GM23248 (cell line): ENCODE measurements around the gene C11orf91. TPM values are rescaled to one million over a fixed set of nuclear protein-coding genes. Genes with fewer than 3 reads are reported as not detected.

Source experiments
- DNase-seq: peaks from one replicate; pipeline ENCODE4 v3.0.0-alpha.2; 2015
- H2AFZ ChIP-seq: fragments of 200-600 bp; sonication (generic); 2 replicates; pipeline ENCODE4 v1.6.1; 2016; ENCODE audit warnings: antibody characterized with exemption
- H3F3A ChIP-seq: fragments of 200-600 bp; sonication (generic); 2 replicates; pipeline ENCODE4 v1.6.1; 2016; ENCODE audit warnings: mild to moderate bottlenecking, antibody characterized with exemption, mixed run types; ENCODE audit not compliant: insufficient read depth
- H3K27ac ChIP-seq: fragments of 200-600 bp; sonication (generic); 2 replicates; pipeline ENCODE4 v1.5.1; 2016; ENCODE audit warnings: mild to moderate bottlenecking
- H3K27me3 ChIP-seq: fragments of 200-600 bp; sonication (generic); replicated peaks from 2 replicates; pipeline ENCODE4 v1.6.1; 2016; ENCODE audit warnings: mild to moderate bottlenecking; ENCODE audit not compliant: insufficient read depth
- H3K36me3 ChIP-seq: fragments of 200-600 bp; sonication (generic); 2 replicates; pipeline ENCODE4 v1.6.1; 2016; ENCODE audit warnings: low read depth, mild to moderate bottlenecking
- H3K4me1 ChIP-seq: fragments of 200-600 bp; sonication (generic); 2 replicates; pipeline ENCODE4 v1.6.1; 2016; ENCODE audit warnings: mild to moderate bottlenecking; ENCODE audit not compliant: insufficient read depth
- H3K4me2 ChIP-seq: fragments of 200-600 bp; sonication (generic); one replicate; pipeline ENCODE4 v1.6.1; 2016; ENCODE audit warnings: mild to moderate bottlenecking; ENCODE audit not compliant: unreplicated experiment
- H3K4me3 ChIP-seq: fragments of 200-600 bp; sonication (generic); 2 replicates; pipeline ENCODE4 v1.5.1; 2016; ENCODE audit warnings: mild to moderate bottlenecking
- H3K79me2 ChIP-seq: fragments of 200-600 bp; sonication (generic); 2 replicates; pipeline ENCODE4 v1.6.1; 2016; ENCODE audit warnings: mild to moderate bottlenecking; ENCODE audit not compliant: insufficient read depth
- H3K9ac ChIP-seq: fragments of 200-600 bp; sonication (generic); 2 replicates; pipeline ENCODE4 v1.6.1; 2016; ENCODE audit warnings: mild to moderate bottlenecking
- H3K9me2 ChIP-seq: fragments of 200-600 bp; sonication (generic); 2 replicates; pipeline ENCODE4 v1.6.1; 2016; ENCODE audit warnings: mixed run types, mild to moderate bottlenecking, moderate library complexity; ENCODE audit not compliant: insufficient read depth
- H3K9me3 ChIP-seq: fragments of 200-600 bp; sonication (generic); one replicate; pipeline ENCODE4 v1.6.1; 2017; ENCODE audit warnings: low read depth
- H4K20me1 ChIP-seq: fragments of 200-600 bp; sonication (generic); 2 replicates; pipeline ENCODE4 v1.6.0; 2016; ENCODE audit not compliant: insufficient read depth
- EZH2 ChIP-seq: fragments of 200-600 bp; sonication (generic); IDR thresholded peaks from 2 replicates; pipeline ENCODE4 v1.6.1; 2018; ENCODE audit warnings: antibody characterized with exemption, mild to moderate bottlenecking; ENCODE audit not compliant: insufficient read depth, poor library complexity, severe bottlenecking
- EZH2phosphoT487 ChIP-seq: fragments of 200-600 bp; sonication (generic); IDR thresholded peaks from 2 replicates; pipeline ENCODE4 v1.6.1; 2018; ENCODE audit warnings: antibody characterized with exemption, moderate library complexity, mild to moderate bottlenecking, low read depth; ENCODE audit not compliant: insufficient read depth
- WGBS, 2 experiments: methylation state at CpG; one replicate each; pipeline ENCODE4 v1.1.6; 2015 to 2017; ENCODE audit warnings: low lambda C conversion rate in 2 of 2, low coverage in 1 of 2; ENCODE audit errors: missing lambda C conversion rate in 2 of 2; 5-methylcytosine and 5-hydroxymethylcytosine counted together
- in situ Hi-C: fragments of 300-500 bp; cut with MboI; formaldehyde crosslinking; loops from 2 replicates; pipeline ENCODE4 v1.15.0; 2020
- polyA plus RNA-seq: library from polyadenylated mRNA; unstranded; fragments of >200 nt; fragmentation: Nextera tagmentation; extraction: Ambion mirVana; gene quantifications from 2 replicates; pipeline ENCODE4 v1.2.1, GENCODE V29; 2016
- total RNA-seq: library from RNA; depleted of rRNA; stranded (reverse); fragments of >200 nt; shearing (Covaris generic); gene quantifications from 2 replicates; pipeline ENCODE4 v1.2.3, GENCODE V29; 2014; rRNA removed

C11orf91 gene, protein sequence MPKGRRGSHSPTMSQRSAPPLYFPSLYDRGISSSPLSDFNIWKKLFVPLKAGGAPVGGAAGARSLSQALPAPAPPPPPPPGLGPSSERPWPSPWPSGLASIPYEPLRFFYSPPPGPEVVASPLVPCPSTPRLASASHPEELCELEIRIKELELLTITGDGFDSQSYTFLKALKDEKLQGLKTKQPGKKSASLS
- total RNA-seq (not detected in 2 replicates), polyA plus RNA-seq (not detected in 2 replicates)

DNA sequence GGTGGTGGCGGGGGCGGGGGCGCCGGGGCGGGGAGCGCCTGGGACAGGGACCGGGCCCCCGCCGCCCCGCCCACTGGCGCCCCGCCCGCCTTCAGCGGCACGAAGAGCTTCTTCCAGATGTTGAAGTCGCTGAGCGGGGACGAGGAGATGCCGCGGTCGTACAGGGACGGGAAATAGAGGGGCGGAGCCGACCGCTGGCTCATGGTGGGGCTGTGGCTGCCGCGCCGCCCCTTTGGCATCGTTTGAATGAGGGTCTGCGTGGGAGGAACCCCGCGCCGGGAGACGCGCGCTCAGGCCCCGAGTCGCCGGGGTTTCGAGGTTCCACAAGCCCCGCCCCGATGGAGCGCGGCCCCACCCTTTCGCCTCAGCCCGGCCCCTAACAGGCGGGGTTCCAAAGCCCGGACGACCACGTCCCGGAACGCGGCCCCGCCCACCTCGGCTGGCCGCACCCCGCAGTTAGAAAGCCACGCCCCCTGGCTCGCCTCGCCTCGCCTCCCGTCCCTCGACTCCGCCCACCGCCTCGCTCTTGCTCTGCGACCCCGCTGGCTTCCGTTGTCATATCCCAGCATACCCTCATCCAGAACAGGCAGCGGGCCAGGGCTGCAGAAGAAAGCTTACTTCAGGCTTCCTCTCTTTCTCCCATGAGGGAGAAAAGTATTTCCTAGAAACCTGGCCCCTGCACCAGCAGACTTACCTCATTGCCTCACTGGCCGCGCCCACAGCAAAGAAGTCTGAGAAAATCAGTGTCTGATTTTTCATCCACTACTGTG lies at the start of gene C11orf91:
TSS of gene C11orf91 (minus strand) at position 325 of the 770 bp plus-strand sequence. CDS start at position 239, 86 bp downstream.
- no peaks in the 10 kb centered on the region for H3K9me3 ChIP-seq
- H3K9me2 ChIP-seq: no peaks in the 10 kb centered on the region
- 1% methylated on average over 30 to 43 of the region's 72 CpGs for WGBS, 2 experiments
- H3K9ac ChIP-seq: peak within 1 kb of the TSS; percentile 81
- no peaks in the 10 kb centered on the region for H4K20me1 ChIP-seq
- in situ Hi-C loops: no loop called here
- peak within 1 kb of the TSS; percentile 65 for H3K4me3 ChIP-seq
- peak within 1 kb of the TSS; percentile 94 for H3K27ac ChIP-seq
- TF ChIP-seq EZH2 (no peak), EZH2phosphoT487 (no peak)
- H3F3A ChIP-seq: peaks cover 48% of the 10 kb centered on the region
- peaks cover 12% of the 10 kb centered on the region for H3K79me2 ChIP-seq
- peak within 1 kb of the TSS; percentile 80 for H3K4me2 ChIP-seq
- H2AFZ ChIP-seq: peak within 1 kb of the TSS; percentile 31; the same call in 1 of the 2 replicates
- H3K36me3 ChIP-seq: peaks cover 11% of the 10 kb centered on the region
- H3K4me1 ChIP-seq: peaks cover 54% of the 10 kb centered on the region
- no peaks in the 10 kb centered on the region for H3K27me3 ChIP-seq
- DNase-seq: peak; percentile 99

DNA sequence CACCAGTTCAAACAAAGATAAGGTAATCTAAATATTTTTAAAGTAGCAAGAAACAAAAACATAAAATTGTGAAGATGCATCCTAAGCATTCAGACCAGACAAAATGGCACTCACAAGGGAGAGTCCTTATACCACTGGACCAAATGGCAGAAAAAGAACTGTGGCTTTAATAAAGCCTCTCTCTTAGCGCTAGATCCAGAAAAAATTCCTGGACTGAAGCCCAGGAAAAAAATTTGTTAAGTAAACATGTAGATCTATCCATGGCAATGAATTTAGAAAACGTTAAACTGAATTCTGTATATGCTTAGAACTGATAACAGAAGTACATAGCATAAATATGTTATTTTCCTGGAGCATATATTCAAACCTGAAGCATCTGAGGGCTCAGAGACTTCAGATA lies 47.4 kb upstream of the C11orf91 start:
- DNase-seq: no peak
- H3K9ac ChIP-seq: no peak overlapping the region
- H3K27ac ChIP-seq: no peak overlapping the region
- H4K20me1 ChIP-seq: no peaks in the 10 kb centered on the region
- H3K27me3 ChIP-seq: no peaks in the 10 kb centered on the region
- no peak overlapping the region for H2AFZ ChIP-seq
- H3K36me3 ChIP-seq: peaks cover 7% of the 10 kb centered on the region
- no peaks in the 10 kb centered on the region for H3K9me3 ChIP-seq
- no peaks in the 10 kb centered on the region for H3F3A ChIP-seq
- no peaks in the 10 kb centered on the region for H3K79me2 ChIP-seq
- in situ Hi-C loops: loop anchor here (10.0 kb wide), 1 partner anchor 383 kb away; no protein-coding TSS in a partner anchor
- no peak overlapping the region for H3K4me2 ChIP-seq
- peaks cover 6% of the 10 kb centered on the region; the same call in 1 of the 2 replicates for H3K4me1 ChIP-seq
- TF ChIP-seq EZH2phosphoT487 (no peak), EZH2 (no peak)
- H3K4me3 ChIP-seq: no peak overlapping the region
- WGBS, 2 experiments: 3 to 15% methylated on average over 2 of the region's 2 CpGs
- H3K9me2 ChIP-seq: no peaks in the 10 kb centered on the region

DNA sequence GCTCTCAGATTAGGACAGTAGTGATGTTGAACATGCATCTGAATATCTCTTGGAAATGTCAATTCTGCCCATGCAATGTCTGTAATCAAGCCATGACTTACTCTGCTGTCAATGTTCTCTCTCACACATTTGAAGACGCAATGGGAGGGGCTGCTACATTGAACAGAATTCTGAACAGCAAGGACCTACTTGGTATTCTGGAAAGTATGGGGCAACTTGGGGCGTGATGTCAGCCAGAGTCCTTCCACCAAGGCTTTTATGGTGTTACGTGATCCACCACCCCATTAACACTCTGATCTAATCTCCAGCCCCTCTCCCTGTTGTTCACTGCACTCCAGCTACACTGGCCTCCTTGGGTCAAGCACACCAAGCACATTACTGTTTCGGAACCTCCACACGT lies 42.7 kb upstream of the C11orf91 start:
- Histone ChIP-seq H3K79me2 (no peaks in the 10 kb centered on the region), H3K9me2 (no peaks in the 10 kb centered on the region), H4K20me1 (no peaks in the 10 kb centered on the region), H3K9me3 (no peaks in the 10 kb centered on the region), H3K4me1 (peaks cover 6% of the 10 kb centered on the region), H3K27ac (no peak overlapping the region), H3F3A (0 out of 2 replicates have a peak, but pooled peaks cover 4% of the 10 kb centered on the region), H3K9ac (no peak overlapping the region), H3K27me3 (no peaks in the 10 kb centered on the region), H2AFZ (no peak overlapping the region), H3K36me3 (no peaks in the 10 kb centered on the region; the same call in 1 of the 2 replicates), H3K4me3 (no peak overlapping the region), H3K4me2 (no peak overlapping the region)
- in situ Hi-C loops: loop anchor here (10.0 kb wide), 1 partner anchor 378 kb away; no protein-coding TSS in a partner anchor
- 85 to 95% methylated on average over 5 of the region's 5 CpGs for WGBS, 2 experiments
- TF ChIP-seq EZH2: no peak
- DNase-seq: no peak

DNA sequence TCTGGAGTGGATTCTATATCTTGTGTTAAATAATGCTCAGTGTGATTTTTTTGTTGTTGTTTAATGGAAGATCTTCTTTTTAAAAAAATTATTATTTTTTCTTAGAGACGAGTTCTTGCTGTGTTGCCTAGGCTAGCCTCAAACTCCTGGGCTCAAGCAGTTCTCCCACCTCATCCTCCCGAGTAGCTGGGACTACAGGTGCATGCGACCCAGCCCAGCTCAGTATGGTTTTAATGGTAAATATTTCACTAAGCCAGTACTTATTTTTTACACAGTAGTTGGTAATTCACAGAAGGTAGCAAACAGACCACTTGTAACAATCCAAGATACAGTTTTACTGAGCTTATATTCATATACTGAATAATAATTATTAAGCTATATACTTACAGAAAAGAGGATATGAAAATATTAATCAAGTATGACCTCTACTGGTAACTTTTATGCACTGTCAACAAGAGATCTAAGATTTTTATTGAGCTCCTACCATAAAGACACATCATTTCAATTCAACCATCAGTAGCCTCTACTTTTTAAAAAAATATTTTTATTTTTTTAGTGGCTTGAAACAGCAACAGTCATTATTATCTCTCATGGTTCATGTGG lies 41.7 kb upstream of the C11orf91 start:
- no peak overlapping the region for H3K4me2 ChIP-seq
- no peaks in the 10 kb centered on the region for H4K20me1 ChIP-seq
- in situ Hi-C loops: loop anchor here (10.0 kb wide), 1 partner anchor 378 kb away; no protein-coding TSS in a partner anchor
- no peaks in the 10 kb centered on the region for H3K79me2 ChIP-seq
- H2AFZ ChIP-seq: no peak overlapping the region
- DNase-seq: peak; percentile 40
- no peaks in the 10 kb centered on the region for H3K9me3 ChIP-seq
- H3K9ac ChIP-seq: no peak overlapping the region
- 50 to 51% methylated on average over 3 of the region's 3 CpGs for WGBS, 2 experiments
- TF ChIP-seq EZH2phosphoT487 (no peak), EZH2 (no peak)
- peaks cover 14% of the 10 kb centered on the region for H3F3A ChIP-seq
- no peaks in the 10 kb centered on the region for H3K36me3 ChIP-seq
- no peaks in the 10 kb centered on the region for H3K9me2 ChIP-seq
- H3K4me1 ChIP-seq: peaks cover 9% of the 10 kb centered on the region
- no peak overlapping the region for H3K27ac ChIP-seq
- H3K4me3 ChIP-seq: no peak overlapping the region
- no peaks in the 10 kb centered on the region for H3K27me3 ChIP-seq
